Muscle layer of colon (tissue), 2 donors: ENCODE measurements around the gene SIX6.

Experiments
- H3K27ac ChIP-seq: one replicate; pipeline ENCODE4 v1.7.0; 2013; ENCODE audit warnings: low read depth, mild to moderate bottlenecking, low read length, moderate library complexity
- H3K27me3 ChIP-seq, 2 donors: one replicate each; pipeline ENCODE4 v1.7.0; 2013; ENCODE audit warnings: low read length in 2 of 2, mild to moderate bottlenecking in 2 of 2; ENCODE audit not compliant: insufficient read depth in 2 of 2, control insufficient read depth in 1 of 2
- H3K36me3 ChIP-seq: one replicate; pipeline ENCODE4 v1.7.0; 2013; ENCODE audit warnings: mild to moderate bottlenecking, low read length; ENCODE audit not compliant: insufficient read depth
- H3K4me1 ChIP-seq: one replicate; pipeline ENCODE4 v1.7.0; 2013; ENCODE audit warnings: mild to moderate bottlenecking, low read length; ENCODE audit not compliant: insufficient read depth
- H3K4me3 ChIP-seq, 2 donors: one replicate each; pipeline ENCODE4 v1.7.0; 2013; ENCODE audit warnings: low read length in 2 of 2, low read depth in 1 of 2, mild to moderate bottlenecking in 1 of 2, moderate library complexity in 1 of 2
- H3K9ac ChIP-seq: one replicate; pipeline ENCODE4 v1.7.0; 2013; ENCODE audit warnings: low read length
- H3K9me3 ChIP-seq: one replicate; pipeline ENCODE4 v1.7.0; 2013; ENCODE audit warnings: mild to moderate bottlenecking, low read length
- donor health status: abdominal sarcoma.
- donor health status: Adenocarcinoma of cecum.

Gene SIX6

GRCh38 chr14:60514741-60515491 lies 6.0 kb downstream of the SIX6 start:
- Histone ChIP-seq H3K4me3 (peak overlapping the region in 1 of 2 donors; percentile 42), H3K27ac (no peak overlapping the region), H3K4me1 (peaks cover 8% of the 10 kb centered on the region), H3K36me3 (no peaks in the 10 kb centered on the region), H3K9me3 (no peaks in the 10 kb centered on the region), H3K9ac (no peak overlapping the region), H3K27me3 (peaks cover 58 to 75% of the 10 kb centered on the region in 2 donors)

- Histone ChIP-seq H3K36me3 (no peaks in the 10 kb centered on the region), H3K4me3 (peak overlapping the region in 1 of 2 donors; percentile 41), H3K27ac (no peak overlapping the region), H3K9me3 (no peaks in the 10 kb centered on the region), H3K4me1 (peaks cover under 1% of the 10 kb centered on the region), H3K9ac (no peak overlapping the region), H3K27me3 (peaks cover 50 to 67% of the 10 kb centered on the region in 2 donors)
Observed at GRCh38 chr14:60515511-60516289, 6.8 kb downstream of the SIX6 start.

- Histone ChIP-seq H3K9me3 (no peaks in the 10 kb centered on the region), H3K27me3 (peaks cover 0 to 4% of the 10 kb centered on the region in 2 donors), H3K36me3 (no peaks in the 10 kb centered on the region), H3K9ac (no peak overlapping the region), H3K27ac (no peak overlapping the region), H3K4me1 (no peaks in the 10 kb centered on the region), H3K4me3 (no peak overlapping the region)
Observed at GRCh38 chr14:60532442-60532841, 23.5 kb downstream of the SIX6 start.

- Histone ChIP-seq H3K36me3 (no peaks in the 10 kb centered on the region), H3K4me1 (no peaks in the 10 kb centered on the region), H3K9me3 (no peaks in the 10 kb centered on the region), H3K4me3 (no peak overlapping the region), H3K27ac (no peak overlapping the region), H3K27me3 (no peaks in the 10 kb centered on the region), H3K9ac (no peak overlapping the region)
Observed at GRCh38 chr14:60537663-60538062, 28.7 kb downstream of the SIX6 start.

- Histone ChIP-seq H3K4me1 (no peaks in the 10 kb centered on the region), H3K9ac (no peak overlapping the region), H3K27ac (no peak overlapping the region), H3K36me3 (no peaks in the 10 kb centered on the region), H3K27me3 (no peaks in the 10 kb centered on the region), H3K4me3 (no peak overlapping the region), H3K9me3 (peaks cover 14% of the 10 kb centered on the region)
Observed at GRCh38 chr14:60544659-60545058, 35.7 kb downstream of the SIX6 start.

GRCh38 chr14:60553808-60554207 lies 44.9 kb downstream of the SIX6 start:
- H3K4me1 ChIP-seq = no peaks in the 10 kb centered on the region
- no peak overlapping the region for H3K9ac ChIP-seq
- H3K36me3 ChIP-seq = no peaks in the 10 kb centered on the region

GRCh38 chr14:60561845-60562746 lies 53.1 kb downstream of the SIX6 start:
- Histone ChIP-seq H3K4me3 (no peak overlapping the region), H3K4me1 (peaks cover 4% of the 10 kb centered on the region), H3K27ac (no peak overlapping the region), H3K9ac (no peak overlapping the region), H3K36me3 (no peaks in the 10 kb centered on the region), H3K9me3 (no peaks in the 10 kb centered on the region), H3K27me3 (no peaks in the 10 kb centered on the region)

More at GRCh38 chr14:60553808-60554207, 44.9 kb downstream of the SIX6 start:
- no peaks in the 10 kb centered on the region for H3K9me3 ChIP-seq
- H3K4me3 ChIP-seq = no peak overlapping the region
- no peak overlapping the region for H3K27ac ChIP-seq
- H3K27me3 ChIP-seq = no peaks in the 10 kb centered on the region
